GM21723 (cell line): ENCODE data around the gene SRL.
"Not testable (repeated sequence)": the region's sequence is repeated elsewhere in the genome, so short reads cannot be mapped to it uniquely, and the experiment has no call there.

Experiments used
- ATAC-seq: cut with Tn5 transposase; IDR thresholded peaks from one replicate; pipeline ENCODE4 v1.9.1; 2021; ENCODE audit warnings: mild to moderate bottlenecking, moderate library complexity; ENCODE audit not compliant: unreplicated experiment

SRL gene

GRCh38 chr16:4261557-4262172 is 19.8 kb upstream of the SRL start:
- ATAC-seq: no peak

GRCh38 chr16:4260360-4260759 is 18.5 kb upstream of the SRL start:
- no peak for ATAC-seq

GRCh38 chr16:4257646-4258556 is 16.0 kb upstream of the SRL start:
- ATAC-seq: no peak

GRCh38 chr16:4253394-4254150 is 11.7 kb upstream of the SRL start:
- ATAC-seq: peak; percentile 94

- not testable (repeated sequence) for ATAC-seq
These were observed 11.1 kb upstream of the SRL start for GRCh38 chr16:4253012-4253393.

GRCh38 chr16:4249530-4250308 is 7.8 kb upstream of the SRL start:
- no peak for ATAC-seq

- no peak for ATAC-seq
These were observed 5.5 kb upstream of the SRL start for GRCh38 chr16:4247460-4247784.

- no peak for ATAC-seq
These were observed 5.0 kb upstream of the SRL start for GRCh38 chr16:4246777-4247459.

- no peak for ATAC-seq
These were observed 3.4 kb upstream of the SRL start for GRCh38 chr16:4245077-4245791.

- no peak for ATAC-seq
These were observed 2.6 kb upstream of the SRL start for GRCh38 chr16:4244254-4245076.

GRCh38 chr16:4241258-4241927 is 487 bp downstream of the SRL start:
- ATAC-seq: no peak

- ATAC-seq: no peak
These were observed 1.3 kb downstream of the SRL start for GRCh38 chr16:4240624-4241023.

- ATAC-seq: no peak
These were observed 2.2 kb downstream of the SRL start for GRCh38 chr16:4239682-4240175.

- ATAC-seq: no peak
These were observed 2.9 kb downstream of the SRL start for GRCh38 chr16:4239020-4239419.

GRCh38 chr16:4233431-4233830 is 8.4 kb downstream of the SRL start:
- no peak for ATAC-seq

GRCh38 chr16:4232541-4233386 is 9.1 kb downstream of the SRL start:
- ATAC-seq: no peak

- ATAC-seq: no peak
These were observed 10.0 kb downstream of the SRL start for GRCh38 chr16:4231886-4232285.
